Choroid plexus epithelial cell (primary cell): ENCODE data around the gene OR1F1.

Experiments used
- DNase-seq: peaks from one replicate; pipeline ENCODE4 v3.0.0-alpha.2; 2010; ENCODE audit warnings: low read depth
- H3K4me3 ChIP-seq: 2 replicates; pipeline ENCODE4 v1.5.1; 2011; ENCODE audit warnings: low read depth, mild to moderate bottlenecking, control low read depth, low read length, moderate library complexity
- CTCF ChIP-seq: conservative IDR thresholded peaks from 2 replicates; pipeline ENCODE4 v1.5.1; 2011; ENCODE audit warnings: low read depth, mild to moderate bottlenecking, control low read depth, inconsistent platforms, low read length, moderate library complexity

Gene OR1F1

DNA sequence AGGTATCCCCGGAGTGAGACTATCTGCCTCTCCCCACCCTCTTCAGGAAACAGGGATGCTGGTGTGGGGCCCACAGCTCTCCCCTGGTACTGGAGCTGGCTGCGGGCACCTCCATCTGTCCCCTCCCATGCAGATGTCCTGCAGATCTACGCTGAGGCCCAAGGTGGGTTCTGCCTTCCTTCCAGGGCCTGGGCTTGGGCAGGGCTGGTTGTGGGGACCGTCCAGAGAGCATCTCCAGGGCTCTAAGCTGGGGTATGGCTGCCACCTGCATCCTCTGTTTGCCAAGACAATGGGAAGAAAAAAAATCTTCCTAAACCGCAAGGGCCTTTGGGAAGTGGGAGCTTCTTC lies 40.3 kb upstream of the OR1F1 start:
- no peak for DNase-seq
- no peak overlapping the region for H3K4me3 ChIP-seq
- TF ChIP-seq CTCF, result no peak

DNA sequence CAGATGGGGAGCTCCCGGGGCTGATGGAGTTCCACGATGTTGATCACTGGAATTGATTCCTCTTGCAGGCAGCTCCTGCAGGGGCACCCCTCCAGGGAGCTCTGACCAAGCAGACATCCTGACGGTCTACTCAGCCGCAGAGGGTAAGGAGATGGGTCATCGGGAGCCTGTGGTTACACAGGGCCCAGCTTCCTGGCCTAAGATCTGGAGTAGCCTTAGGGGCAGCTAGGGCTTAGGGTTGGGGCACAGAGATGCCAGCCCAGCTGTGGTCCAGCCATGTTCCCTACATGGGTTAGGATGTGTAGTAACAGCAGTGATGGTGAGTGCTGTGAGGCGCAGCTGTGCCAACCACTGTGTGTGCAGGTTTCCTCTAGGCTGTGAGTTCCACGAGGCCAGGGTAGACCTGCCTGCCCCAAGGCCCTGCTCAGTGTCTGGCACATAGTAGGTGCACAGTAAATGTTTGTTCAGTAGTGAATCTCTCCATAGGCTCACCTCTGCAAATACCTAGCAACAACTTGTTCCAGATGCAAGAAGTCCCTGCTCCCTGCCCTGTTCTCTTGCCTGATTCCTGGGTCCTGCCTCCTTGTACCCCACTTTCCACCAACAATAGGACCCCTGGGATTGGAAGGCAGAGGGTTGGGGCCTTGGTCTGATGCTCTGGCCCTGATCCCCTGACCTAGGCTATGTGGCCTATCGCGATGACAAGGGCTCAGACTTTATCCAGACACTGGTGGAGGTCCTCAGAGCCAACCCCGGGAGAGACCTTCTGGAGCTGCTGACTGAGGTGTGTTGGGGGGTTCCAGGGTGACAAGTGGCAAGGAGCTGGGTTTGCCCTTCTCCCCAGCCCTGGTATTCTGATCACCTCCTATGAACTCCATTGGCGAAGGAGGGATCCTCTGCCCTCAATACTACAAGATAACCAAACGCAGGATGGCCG lies 39.5 kb upstream of the OR1F1 start:
- no peak for TF ChIP-seq CTCF
- DNase-seq, result no peak
- H3K4me3 ChIP-seq, result no peak overlapping the region

- H3K4me3 ChIP-seq, result peak overlapping the region; percentile 83
- DNase-seq, result no peak
- TF ChIP-seq CTCF, result no peak
These were observed 38.8 kb upstream of the OR1F1 start for GRCh38 chr16:3149193-3149530.

DNA sequence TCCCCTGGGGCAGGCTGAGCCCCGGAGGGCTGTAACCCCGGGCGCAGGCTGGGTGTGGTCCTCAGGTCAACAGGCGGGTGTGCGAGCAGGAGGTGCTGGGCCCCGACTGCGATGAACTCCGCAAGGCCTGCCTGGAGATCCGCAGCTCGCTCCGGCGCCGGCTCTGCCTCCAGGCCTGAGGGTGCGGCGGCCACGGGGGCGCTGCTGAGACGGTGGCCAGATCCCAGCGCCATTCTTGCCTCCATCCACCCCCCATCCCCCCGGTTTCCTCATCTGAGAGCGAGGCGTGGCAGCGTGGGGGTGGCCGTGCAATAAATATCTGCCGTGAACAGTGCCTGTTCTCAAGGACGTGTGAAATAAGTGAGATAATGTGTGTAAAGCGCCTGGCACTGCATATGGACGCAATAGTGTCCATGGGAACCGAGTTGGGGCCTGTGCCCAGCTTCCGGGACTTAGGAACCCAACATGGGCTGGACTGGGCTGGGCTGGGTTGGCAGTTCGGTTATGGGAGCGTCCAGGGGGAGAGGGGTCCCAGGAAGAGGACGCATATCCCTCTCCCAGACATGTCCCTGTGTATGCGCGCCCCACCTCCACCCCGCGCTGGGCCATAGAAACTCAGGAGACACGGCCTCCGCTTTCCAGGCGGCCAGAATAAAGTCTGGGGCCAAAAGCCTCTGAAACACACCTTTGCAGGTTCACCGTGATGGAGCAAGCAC lies 38.2 kb upstream of the OR1F1 start:
- peak overlapping the region; percentile 83 for H3K4me3 ChIP-seq
- TF ChIP-seq CTCF, result peak; percentile 65
- peak; percentile 76 for DNase-seq

GRCh38 chr16:3150346-3151218 lies 37.4 kb upstream of the OR1F1 start:
- DNase-seq, result peak; percentile 97
- H3K4me3 ChIP-seq, result peak overlapping the region; percentile 83
- TF ChIP-seq CTCF, result no peak

- no peak for TF ChIP-seq CTCF
- H3K4me3 ChIP-seq, result peak overlapping the region; percentile 56
- no peak for DNase-seq
These were observed 36.1 kb upstream of the OR1F1 start for GRCh38 chr16:3152027-3152276.
